ENCODE measurements around the gene SKI. TPM values are rescaled to one million over a fixed set of nuclear protein-coding genes. Genes with fewer than 3 reads are reported as not detected.

The SKI gene
- total and polyA plus RNA-seq, 2 donors (not counting 1 experiment from before 2014, with no cell fraction given) = 14.9 to 74.9 TPM

GRCh38 chr1:2251786-2252185 lies 23.7 kb downstream of the SKI start:
- Histone ChIP-seq H3K9ac (ENCODE audit: low read length) (no peak overlapping the region), H4K20me1 (ENCODE audit: control insufficient read depth, insufficient read depth, low read length, poor library complexity, severe bottlenecking) (peaks cover 79% of the 10 kb centered on the region), H2AFZ (ENCODE audit: insufficient read depth, low read depth, low read length, poor library complexity, severe bottlenecking) (no peak overlapping the region), H3K27ac (ENCODE audit: low read length in 2 of 2) (no peak overlapping the region), H3K4me2 (replicated peaks; ENCODE audit: low read depth, low read length, poor library complexity, severe bottlenecking) (no peak overlapping the region), H3K36me3 (replicated peaks in 1 of 2; ENCODE audit: control extremely low read depth in 1 of 2, control insufficient read depth in 1 of 2, extremely low read depth in 1 of 2, insufficient read depth in 2 of 2, low read length in 1 of 2) (peaks cover 0 to 19% of the 10 kb centered on the region in 2 experiments), H3K79me2 (ENCODE audit: control insufficient read depth, insufficient read depth, low read length) (peaks cover 96% of the 10 kb centered on the region), H3K4me1 (ENCODE audit: control insufficient read depth in 2 of 2, insufficient read depth in 2 of 2, low read length in 2 of 2) (peaks cover 43 to 75% of the 10 kb centered on the region in 2 donors), H3K27me3 (replicated peaks in 1 of 4; ENCODE audit: control extremely low read depth in 1 of 4, control insufficient read depth in 3 of 4, insufficient read depth in 4 of 4, low read length in 3 of 4) (no peaks in the 10 kb centered on the region), H3K4me3 (ENCODE audit: control extremely low read depth in 1 of 5, extremely low read depth in 1 of 5, insufficient read depth in 1 of 5, low read depth in 2 of 5, low read length in 4 of 5) (no peak overlapping the region), H3K9me3 (ENCODE audit: control extremely low read depth in 1 of 3, control insufficient read depth in 2 of 3, insufficient read depth in 1 of 3, low read length in 2 of 3) (peaks cover 0 to 38% (median 15%) of the 10 kb centered on the region in 3 donors)
- POLR2A ChIA-PET = no interaction called here
- intact Hi-C loops (cut with micrococcal nuclease) = no loop called here
- CTCF ChIA-PET = interaction anchor here (1.0 to 1.4 kb wide), 3 partner anchors 20 to 47 kb away, joined by 3 read pairs; no protein-coding TSS in a partner anchor
- Mint-ChIP-seq H3K4me3 (no peak overlapping the region), H3K9me3 (ENCODE audit: insufficient read depth) (no peaks in the 10 kb centered on the region), H3K27ac (no peak overlapping the region), H3K27me3 (no peaks in the 10 kb centered on the region), H3K4me1 (peaks cover 55% of the 10 kb centered on the region)
- ATAC-seq (ENCODE audit: low read depth) (no peak), DNase-seq (no peak)
- WGBS (ENCODE audit: insufficient coverage) = 94% methylated on average over 9 of the region's 17 CpGs
- TF ChIP-seq EZH2 (IDR thresholded peaks at IDR 0.05; ENCODE audit: borderline replicate concordance, insufficient read depth, low read depth, low read length, poor library complexity, severe bottlenecking) (no peak), CTCF (IDR thresholded peaks at IDR 0.05) (no peak)

- Mint-ChIP-seq H3K4me3 (no peak overlapping the region), H3K27ac (peak overlapping the region; percentile 68), H3K9me3 (ENCODE audit: insufficient read depth) (no peaks in the 10 kb centered on the region), H3K4me1 (peaks cover 54% of the 10 kb centered on the region), H3K27me3 (no peaks in the 10 kb centered on the region)
- no peak for ATAC-seq (ENCODE audit: low read depth)
- intact Hi-C loops (cut with micrococcal nuclease) = no loop called here
- H3K9me3 ChIP-seq (ENCODE audit: control extremely low read depth in 1 of 3, control insufficient read depth in 2 of 3, insufficient read depth in 1 of 3, low read length in 2 of 3) = peaks cover 0 to 35% (median 15%) of the 10 kb centered on the region in 3 donors
- no peaks in the 10 kb centered on the region for H3K27me3 ChIP-seq (replicated peaks in 1 of 4; ENCODE audit: control extremely low read depth in 1 of 4, control insufficient read depth in 3 of 4, insufficient read depth in 4 of 4, low read length in 3 of 4)
- H2AFZ ChIP-seq (ENCODE audit: insufficient read depth, low read depth, low read length, poor library complexity, severe bottlenecking) = no peak overlapping the region
- WGBS (ENCODE audit: insufficient coverage) = 94% methylated on average over 17 of the region's 17 CpGs
- peaks cover 0 to 16% of the 10 kb centered on the region in 2 experiments for H3K36me3 ChIP-seq (replicated peaks in 1 of 2; ENCODE audit: control extremely low read depth in 1 of 2, control insufficient read depth in 1 of 2, extremely low read depth in 1 of 2, insufficient read depth in 2 of 2, low read length in 1 of 2)
- TF ChIP-seq EZH2 (IDR thresholded peaks at IDR 0.05; ENCODE audit: borderline replicate concordance, insufficient read depth, low read depth, low read length, poor library complexity, severe bottlenecking) (no peak), CTCF (IDR thresholded peaks at IDR 0.05) (no peak)
- H3K4me3 ChIP-seq (ENCODE audit: control extremely low read depth in 1 of 5, extremely low read depth in 1 of 5, insufficient read depth in 1 of 5, low read depth in 2 of 5, low read length in 4 of 5) = no peak overlapping the region
- POLR2A ChIA-PET = no interaction called here
- H3K27ac ChIP-seq (ENCODE audit: low read length in 2 of 2) = no peak overlapping the region
- DNase-seq = no peak
- H3K9ac ChIP-seq (ENCODE audit: low read length) = no peak overlapping the region
- CTCF ChIA-PET = interaction anchor here (1.2 to 1.4 kb wide), 2 partner anchors 23 to 46 kb away, joined by 3 read pairs; no protein-coding TSS in a partner anchor
- peaks cover 42 to 74% of the 10 kb centered on the region in 2 donors for H3K4me1 ChIP-seq (ENCODE audit: control insufficient read depth in 2 of 2, insufficient read depth in 2 of 2, low read length in 2 of 2)
- peaks cover 96% of the 10 kb centered on the region for H3K79me2 ChIP-seq (ENCODE audit: control insufficient read depth, insufficient read depth, low read length)
- peaks cover 72% of the 10 kb centered on the region for H4K20me1 ChIP-seq (ENCODE audit: control insufficient read depth, insufficient read depth, low read length, poor library complexity, severe bottlenecking)
- no peak overlapping the region for H3K4me2 ChIP-seq (replicated peaks; ENCODE audit: low read depth, low read length, poor library complexity, severe bottlenecking)
Observed at GRCh38 chr1:2252423-2252822, 24.3 kb downstream of the SKI start.

Data from B cell (primary cell).